A549 (cell line): ENCODE measurements around the gene MLXIPL.
"Not testable (repeated sequence)": the region's sequence is repeated elsewhere in the genome, so short reads cannot be mapped to it uniquely, and the experiment has no call there.

ENCODE experiments used
- EP300 ChIP-seq, 2 experiments: fragments of >200 bp; sonication (Bioruptor Twin); formaldehyde crosslinking; IDR thresholded peaks; 2 replicates in 1 of 2; 3 replicates in 1 of 2; pipeline ENCODE4 v1.6.1; 2016 to 2017
- POLR2A ChIP-seq: IDR thresholded peaks from 2 replicates; pipeline ENCODE4 v1.6.1; 2012; ENCODE audit warnings: mild to moderate bottlenecking, low read length
- SREBF2 ChIP-seq: fragments of 450-650 bp; IDR thresholded peaks from 2 replicates; pipeline ENCODE4 v1.6.1; 2014; ENCODE audit warnings: mild to moderate bottlenecking, moderate library complexity
- TF ChIP-seq, protein P1 (sequence below): fragments of >200 bp; sonication (Bioruptor Twin); formaldehyde crosslinking; IDR thresholded peaks from 3 replicates; pipeline ENCODE4 v1.5.1; 2016
- TF ChIP-seq, protein P2 (sequence below): IDR thresholded peaks from 2 replicates; pipeline ENCODE4 v1.6.1; 2012
- TF ChIP-seq, protein P3 (sequence below): fragments of 450-650 bp; IDR thresholded peaks from 2 replicates; pipeline ENCODE4 v1.6.1; 2014; ENCODE audit warnings: antibody characterized with exemption
- TF ChIP-seq, protein P4 (sequence below): fragments of 200-600 bp; sonication (generic); IDR thresholded peaks from 2 replicates; pipeline ENCODE4 v1.6.1; 2016; ENCODE audit warnings: antibody characterized with exemption, mild to moderate bottlenecking, moderate library complexity

DNA sequence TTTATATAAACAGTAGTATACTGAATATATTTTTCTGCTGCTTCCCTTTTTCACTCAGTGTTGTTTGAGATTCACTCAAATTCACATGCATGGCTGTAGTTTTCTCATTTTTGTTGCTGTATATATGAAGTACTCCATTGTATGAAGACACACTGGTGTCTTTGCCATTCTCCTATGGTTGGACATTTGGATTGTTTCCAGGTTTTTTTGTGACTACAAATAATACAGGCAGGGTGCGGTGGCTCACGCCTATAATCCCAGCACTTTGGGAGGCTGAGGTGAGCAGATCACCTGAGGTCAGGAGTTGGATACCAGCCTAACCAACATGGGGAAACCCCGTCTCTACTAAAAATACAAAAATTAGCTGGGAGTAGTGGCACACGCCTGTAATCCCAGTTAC is 36.3 kb upstream of the MLXIPL start:
- TF ChIP-seq, protein P1, sequence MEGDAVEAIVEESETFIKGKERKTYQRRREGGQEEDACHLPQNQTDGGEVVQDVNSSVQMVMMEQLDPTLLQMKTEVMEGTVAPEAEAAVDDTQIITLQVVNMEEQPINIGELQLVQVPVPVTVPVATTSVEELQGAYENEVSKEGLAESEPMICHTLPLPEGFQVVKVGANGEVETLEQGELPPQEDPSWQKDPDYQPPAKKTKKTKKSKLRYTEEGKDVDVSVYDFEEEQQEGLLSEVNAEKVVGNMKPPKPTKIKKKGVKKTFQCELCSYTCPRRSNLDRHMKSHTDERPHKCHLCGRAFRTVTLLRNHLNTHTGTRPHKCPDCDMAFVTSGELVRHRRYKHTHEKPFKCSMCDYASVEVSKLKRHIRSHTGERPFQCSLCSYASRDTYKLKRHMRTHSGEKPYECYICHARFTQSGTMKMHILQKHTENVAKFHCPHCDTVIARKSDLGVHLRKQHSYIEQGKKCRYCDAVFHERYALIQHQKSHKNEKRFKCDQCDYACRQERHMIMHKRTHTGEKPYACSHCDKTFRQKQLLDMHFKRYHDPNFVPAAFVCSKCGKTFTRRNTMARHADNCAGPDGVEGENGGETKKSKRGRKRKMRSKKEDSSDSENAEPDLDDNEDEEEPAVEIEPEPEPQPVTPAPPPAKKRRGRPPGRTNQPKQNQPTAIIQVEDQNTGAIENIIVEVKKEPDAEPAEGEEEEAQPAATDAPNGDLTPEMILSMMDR: not testable (repeated sequence)
- TF ChIP-seq EP300 (IDR thresholded peaks at IDR 0.05); POLR2A; SREBF2: not testable (repeated sequence)
- TF ChIP-seq, protein P2, sequence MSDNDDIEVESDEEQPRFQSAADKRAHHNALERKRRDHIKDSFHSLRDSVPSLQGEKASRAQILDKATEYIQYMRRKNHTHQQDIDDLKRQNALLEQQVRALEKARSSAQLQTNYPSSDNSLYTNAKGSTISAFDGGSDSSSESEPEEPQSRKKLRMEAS: not testable (repeated sequence)
- TF ChIP-seq, protein P3, sequence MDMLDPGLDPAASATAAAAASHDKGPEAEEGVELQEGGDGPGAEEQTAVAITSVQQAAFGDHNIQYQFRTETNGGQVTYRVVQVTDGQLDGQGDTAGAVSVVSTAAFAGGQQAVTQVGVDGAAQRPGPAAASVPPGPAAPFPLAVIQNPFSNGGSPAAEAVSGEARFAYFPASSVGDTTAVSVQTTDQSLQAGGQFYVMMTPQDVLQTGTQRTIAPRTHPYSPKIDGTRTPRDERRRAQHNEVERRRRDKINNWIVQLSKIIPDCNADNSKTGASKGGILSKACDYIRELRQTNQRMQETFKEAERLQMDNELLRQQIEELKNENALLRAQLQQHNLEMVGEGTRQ: not testable (repeated sequence)
- TF ChIP-seq, protein P4, sequence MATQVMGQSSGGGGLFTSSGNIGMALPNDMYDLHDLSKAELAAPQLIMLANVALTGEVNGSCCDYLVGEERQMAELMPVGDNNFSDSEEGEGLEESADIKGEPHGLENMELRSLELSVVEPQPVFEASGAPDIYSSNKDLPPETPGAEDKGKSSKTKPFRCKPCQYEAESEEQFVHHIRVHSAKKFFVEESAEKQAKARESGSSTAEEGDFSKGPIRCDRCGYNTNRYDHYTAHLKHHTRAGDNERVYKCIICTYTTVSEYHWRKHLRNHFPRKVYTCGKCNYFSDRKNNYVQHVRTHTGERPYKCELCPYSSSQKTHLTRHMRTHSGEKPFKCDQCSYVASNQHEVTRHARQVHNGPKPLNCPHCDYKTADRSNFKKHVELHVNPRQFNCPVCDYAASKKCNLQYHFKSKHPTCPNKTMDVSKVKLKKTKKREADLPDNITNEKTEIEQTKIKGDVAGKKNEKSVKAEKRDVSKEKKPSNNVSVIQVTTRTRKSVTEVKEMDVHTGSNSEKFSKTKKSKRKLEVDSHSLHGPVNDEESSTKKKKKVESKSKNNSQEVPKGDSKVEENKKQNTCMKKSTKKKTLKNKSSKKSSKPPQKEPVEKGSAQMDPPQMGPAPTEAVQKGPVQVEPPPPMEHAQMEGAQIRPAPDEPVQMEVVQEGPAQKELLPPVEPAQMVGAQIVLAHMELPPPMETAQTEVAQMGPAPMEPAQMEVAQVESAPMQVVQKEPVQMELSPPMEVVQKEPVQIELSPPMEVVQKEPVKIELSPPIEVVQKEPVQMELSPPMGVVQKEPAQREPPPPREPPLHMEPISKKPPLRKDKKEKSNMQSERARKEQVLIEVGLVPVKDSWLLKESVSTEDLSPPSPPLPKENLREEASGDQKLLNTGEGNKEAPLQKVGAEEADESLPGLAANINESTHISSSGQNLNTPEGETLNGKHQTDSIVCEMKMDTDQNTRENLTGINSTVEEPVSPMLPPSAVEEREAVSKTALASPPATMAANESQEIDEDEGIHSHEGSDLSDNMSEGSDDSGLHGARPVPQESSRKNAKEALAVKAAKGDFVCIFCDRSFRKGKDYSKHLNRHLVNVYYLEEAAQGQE: not testable (repeated sequence)
